HFFc6 (cell line): ENCODE measurements around the gene NECAB3. TPM values are rescaled to one million over a fixed set of nuclear protein-coding genes. Genes with fewer than 3 reads are reported as not detected.
"Not testable (repeated sequence)": the region's sequence is repeated elsewhere in the genome, so short reads cannot be mapped to it uniquely, and the experiment has no call there.

Source experiments
- DNase-seq: peaks from one replicate; pipeline ENCODE4 v3.0.0-alpha.2; 2018
- H3K27ac Mint-ChIP-seq: 2 replicates; pipeline ENCODE4 v1.8.0; 2020; ENCODE audit warnings: mild to moderate bottlenecking, mixed read lengths
- H3K27me3 Mint-ChIP-seq: 2 replicates; pipeline ENCODE4 v1.8.0; 2021; ENCODE audit warnings: mild to moderate bottlenecking, moderate library complexity, mixed read lengths; ENCODE audit not compliant: insufficient read depth
- H3K36me3 Mint-ChIP-seq: 2 replicates; pipeline ENCODE4 v1.8.0; 2021; ENCODE audit warnings: low read depth, mixed read lengths
- H3K4me1 Mint-ChIP-seq: 2 replicates; pipeline ENCODE4 v1.8.0; 2020; ENCODE audit warnings: low read depth, mixed read lengths
- H3K4me3 Mint-ChIP-seq: 2 replicates; pipeline ENCODE4 v1.8.0; 2020; ENCODE audit warnings: mild to moderate bottlenecking, moderate library complexity, mixed read lengths
- H3K9me3 Mint-ChIP-seq: 2 replicates; pipeline ENCODE4 v1.8.0; 2020; ENCODE audit warnings: mild to moderate bottlenecking, mixed read lengths
- CTCF ChIP-seq: fragments of 200-600 bp; sonication (generic); IDR thresholded peaks from 2 replicates; pipeline ENCODE4 v1.5.0; 2021; ENCODE audit warnings: antibody characterized with exemption, mild to moderate bottlenecking
- total RNA-seq, 6 experiments: library from RNA; stranded (reverse); fragmentation: NEBNext Ultra II Directional; extraction: Animal tissue kit (Norgen Biotek cat#: 25700); gene quantifications; 2 replicates in 1 of 6; 3 replicates in 5 of 6; pipeline ENCODE4 v1.2.3, GENCODE V29; 2021

Gene NECAB3
- total RNA-seq, 6 experiments from 2014 or later = 24.9 to 30.0 (median 27.0) TPM

GRCh38 chr20:33650111-33650752 is 24.0 kb downstream of the NECAB3 start:
- TF ChIP-seq CTCF = no peak
- DNase-seq = no peak
- H3K27ac Mint-ChIP-seq = no peak overlapping the region
- no peaks in the 10 kb centered on the region for H3K9me3 Mint-ChIP-seq
- peaks cover 6% of the 10 kb centered on the region; the same call in 1 of the 2 replicates for H3K36me3 Mint-ChIP-seq
- peaks cover 4% of the 10 kb centered on the region; the same call in 1 of the 2 replicates for H3K27me3 Mint-ChIP-seq
- H3K4me3 Mint-ChIP-seq = no peak overlapping the region
- H3K4me1 Mint-ChIP-seq = peaks cover 17% of the 10 kb centered on the region

GRCh38 chr20:33649201-33649681 is 25.0 kb downstream of the NECAB3 start:
- no peak overlapping the region for H3K4me3 Mint-ChIP-seq
- H3K4me1 Mint-ChIP-seq = peaks cover 17% of the 10 kb centered on the region
- no peak for DNase-seq
- no peaks in the 10 kb centered on the region for H3K9me3 Mint-ChIP-seq
- H3K27ac Mint-ChIP-seq = no peak overlapping the region
- H3K36me3 Mint-ChIP-seq = peaks cover 7% of the 10 kb centered on the region; the same call in 1 of the 2 replicates
- peaks cover under 1% of the 10 kb centered on the region; the same call in 1 of the 2 replicates for H3K27me3 Mint-ChIP-seq
- TF ChIP-seq CTCF = no peak

GRCh38 chr20:33648396-33649004 is 25.7 kb downstream of the NECAB3 start:
- H3K27ac Mint-ChIP-seq = no peak overlapping the region
- no peak overlapping the region for H3K4me3 Mint-ChIP-seq
- peaks cover 7% of the 10 kb centered on the region; the same call in 1 of the 2 replicates for H3K36me3 Mint-ChIP-seq
- no peaks in the 10 kb centered on the region for H3K9me3 Mint-ChIP-seq
- peaks cover 12% of the 10 kb centered on the region for H3K4me1 Mint-ChIP-seq
- no peak for DNase-seq
- no peak for TF ChIP-seq CTCF
- no peaks in the 10 kb centered on the region; the same call in 1 of the 2 replicates for H3K27me3 Mint-ChIP-seq

- Mint-ChIP-seq H3K27me3 (no peaks in the 10 kb centered on the region; the same call in none of the 2 replicates), H3K4me1 (peaks cover 10% of the 10 kb centered on the region), H3K27ac (no peak overlapping the region), H3K36me3 (peaks cover 7% of the 10 kb centered on the region; the same call in 1 of the 2 replicates), H3K4me3 (no peak overlapping the region), H3K9me3 (no peaks in the 10 kb centered on the region)
- no peak for TF ChIP-seq CTCF
- DNase-seq = peak; percentile 32
Measured at GRCh38 chr20:33647603-33648395, 26.4 kb downstream of the NECAB3 start.

- not testable (repeated sequence) for H3K27ac Mint-ChIP-seq, H3K27me3 Mint-ChIP-seq, DNase-seq, H3K4me3 Mint-ChIP-seq, H3K9me3 Mint-ChIP-seq, H3K4me1 Mint-ChIP-seq, H3K36me3 Mint-ChIP-seq
Measured at GRCh38 chr20:33646959-33647602, 27.1 kb downstream of the NECAB3 start.
